Mesenteric fat pad (tissue), 1 donor: ENCODE data around the gene ACOT12. TPM values are rescaled to one million over a fixed set of nuclear protein-coding genes. Genes with fewer than 3 reads are reported as not detected.
"Not testable (repeated sequence)": the region's sequence is repeated elsewhere in the genome, so short reads cannot be mapped to it uniquely, and the experiment has no call there.

Source experiments
- DNase-seq: peaks from one replicate; pipeline ENCODE4 v3.0.0-alpha.2; 2020; ENCODE audit warnings: low spot score
- total RNA-seq: library from RNA; stranded (reverse); fragmentation: NEBNext Ultra II Directional; extraction: Animal tissue kit (Norgen Biotek cat#: 25700); gene quantifications from one replicate; pipeline ENCODE4 v1.2.1, GENCODE V29; 2021
- donor health status: DM: yes; HTN: yes; CAD: no.

Gene ACOT12
- total RNA-seq, 1 donor from 2014 or later, result not detected

GRCh38 chr5:81344736-81345135, 49.2 kb downstream of the ACOT12 start:
- no peak for DNase-seq

GRCh38 chr5:81338213-81338612, 55.7 kb downstream of the ACOT12 start:
- DNase-seq, result not testable (repeated sequence)

DNA sequence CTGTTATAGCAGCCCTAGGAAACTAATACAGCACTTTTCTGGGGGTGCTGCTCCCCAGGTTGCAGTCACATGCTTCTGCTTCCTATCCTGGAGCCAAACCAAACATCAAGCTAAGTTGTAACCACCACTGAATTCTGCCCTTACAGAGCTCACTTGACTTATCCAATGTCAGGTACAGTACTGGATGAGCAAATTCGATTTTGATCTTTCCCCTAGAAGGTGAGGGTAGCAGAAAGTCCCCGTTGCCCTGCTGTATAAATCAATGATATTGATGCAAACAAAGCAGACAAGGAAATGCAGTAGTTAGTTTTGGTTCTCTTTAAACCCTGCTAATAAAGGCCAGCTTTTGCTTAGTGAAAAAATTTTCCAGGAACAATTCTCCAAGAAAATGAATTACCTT, 56.1 kb downstream of the ACOT12 start:
- no peak for DNase-seq

GRCh38 chr5:81336556-81336955, 57.4 kb downstream of the ACOT12 start:
- no peak for DNase-seq

DNA sequence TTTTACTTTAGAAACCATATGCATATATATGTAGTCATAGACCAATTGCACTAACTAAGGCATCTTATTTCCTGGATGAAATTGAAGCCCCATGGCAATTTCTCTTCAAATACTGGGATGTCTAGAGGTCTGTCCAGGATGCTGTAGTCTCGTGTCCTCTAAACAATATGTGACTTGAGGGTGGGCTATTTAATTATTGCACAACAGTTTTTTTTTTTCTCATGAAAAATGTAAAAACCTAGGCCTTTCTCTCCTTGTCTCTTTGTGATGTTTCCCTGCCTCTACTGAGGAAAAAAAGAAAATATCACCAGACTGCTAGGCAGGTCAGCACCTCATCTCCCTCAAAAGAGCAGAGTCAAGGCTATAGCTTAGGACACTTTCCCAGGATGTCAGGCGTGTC, 58.0 kb downstream of the ACOT12 start:
- DNase-seq, result no peak

DNA sequence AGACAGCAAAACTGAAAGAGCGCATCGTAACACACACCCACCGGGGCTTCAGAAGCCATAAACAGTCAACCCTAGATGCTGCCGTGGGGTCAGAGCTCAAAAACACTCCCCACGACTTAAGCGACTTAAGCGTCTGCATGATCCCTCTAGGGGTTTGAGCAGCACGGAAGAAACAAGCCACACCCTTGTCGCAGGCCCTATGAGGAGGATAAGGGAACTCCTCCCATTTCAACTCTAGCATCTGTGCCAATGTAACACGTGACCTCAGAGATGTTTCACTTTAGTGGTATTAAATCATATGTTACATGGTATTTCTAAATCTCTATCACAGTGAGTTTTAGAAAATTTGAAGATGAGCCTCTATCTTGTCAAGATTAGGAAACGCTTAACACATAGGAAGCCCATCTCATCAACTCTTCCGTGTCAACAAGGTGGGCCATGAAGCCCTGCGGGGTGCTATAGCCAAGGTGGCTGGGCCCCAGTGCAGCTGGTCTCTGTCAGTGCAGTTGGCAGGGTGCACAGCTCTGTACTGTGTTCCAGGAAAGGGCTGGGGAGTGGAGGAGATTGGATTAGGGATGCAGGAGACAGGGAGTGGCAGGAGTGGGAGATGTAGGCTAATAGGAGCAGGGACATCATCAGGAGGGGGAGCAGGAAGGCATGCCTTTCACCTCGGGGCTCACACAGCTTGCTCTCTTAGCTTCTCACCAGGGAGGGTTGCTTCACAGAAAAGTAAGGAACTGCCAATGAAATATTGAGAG, 59.5 kb downstream of the ACOT12 start:
- no peak for DNase-seq

DNA sequence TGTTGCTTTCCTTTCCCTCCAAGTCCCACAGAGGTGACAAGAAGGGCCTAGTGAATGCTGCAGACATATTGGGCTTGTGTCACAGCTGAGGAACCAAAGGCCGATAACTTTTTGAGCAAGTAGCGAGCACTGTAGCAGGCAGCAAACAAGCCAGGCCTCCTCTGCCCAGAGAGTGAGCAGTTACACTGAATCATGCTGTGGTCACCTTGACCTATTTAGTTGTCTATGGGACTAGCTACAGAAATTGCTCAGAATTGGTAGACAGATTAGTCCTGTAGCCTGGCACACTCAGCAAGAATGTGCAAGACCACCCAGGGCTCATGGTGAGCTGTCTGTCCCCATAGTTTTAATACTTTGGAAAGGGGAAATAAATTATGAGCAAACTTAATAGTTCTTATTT, 67.4 kb downstream of the ACOT12 start:
- DNase-seq, result no peak

DNA sequence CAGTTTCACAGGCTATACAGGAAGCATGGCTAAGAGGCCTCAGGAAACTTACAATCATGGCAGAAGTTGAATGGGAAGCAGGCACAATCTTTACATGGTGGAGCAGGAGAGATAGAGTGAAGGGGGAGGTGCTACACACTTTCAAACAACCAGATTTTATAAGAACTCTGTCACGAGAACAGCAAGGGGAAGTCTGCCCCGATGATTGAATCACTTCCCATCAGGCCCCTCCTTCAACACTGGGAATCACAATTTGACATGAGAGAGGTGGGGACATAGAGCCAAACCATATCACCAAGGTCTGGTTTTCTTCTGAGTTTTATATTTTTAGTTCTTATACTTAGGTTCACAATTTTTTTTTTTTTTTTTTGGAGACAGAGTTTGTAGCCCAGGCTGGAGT, 76.4 kb downstream of the ACOT12 start:
- no peak for DNase-seq

DNA sequence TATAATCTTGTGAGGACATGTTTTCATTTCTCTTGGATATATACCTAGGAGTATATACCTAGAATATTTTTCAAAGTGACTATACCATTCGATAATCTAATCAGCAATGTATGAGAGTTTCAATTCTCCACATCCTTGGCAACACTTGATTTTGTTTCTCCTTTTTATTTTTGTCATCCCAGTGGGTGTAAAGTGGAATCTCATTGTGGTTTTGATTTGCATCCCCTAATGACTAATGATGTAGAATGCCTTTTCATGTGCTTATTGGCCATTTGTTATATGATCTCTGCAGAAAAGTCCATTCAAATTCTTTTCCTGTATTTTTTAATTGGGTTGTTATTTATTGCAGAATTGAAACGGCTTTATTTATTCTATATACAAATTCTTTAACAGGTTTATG, 77.4 kb downstream of the ACOT12 start:
- no peak for DNase-seq

- DNase-seq, result no peak
These were observed 78.1 kb downstream of the ACOT12 start for GRCh38 chr5:81315830-81316229.

DNA sequence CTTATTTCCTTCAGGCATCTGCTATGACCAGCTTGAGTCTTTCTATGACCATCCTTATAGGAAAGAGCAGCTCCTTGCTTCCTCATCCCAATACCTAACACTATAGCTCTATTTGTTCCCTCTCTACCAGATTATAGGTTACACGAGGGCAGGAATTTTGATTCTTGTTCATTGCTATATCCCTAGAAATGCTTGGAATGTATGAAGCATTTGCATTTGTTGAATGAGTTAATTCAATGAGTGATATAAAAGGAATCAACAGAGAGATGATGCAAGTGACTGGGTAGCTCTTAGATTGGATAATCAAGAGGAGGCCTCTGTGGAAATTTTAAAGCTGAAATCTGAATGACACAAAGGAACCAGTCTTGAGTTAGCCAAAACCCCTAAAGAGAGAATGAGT, 78.6 kb downstream of the ACOT12 start:
- no peak for DNase-seq

DNA sequence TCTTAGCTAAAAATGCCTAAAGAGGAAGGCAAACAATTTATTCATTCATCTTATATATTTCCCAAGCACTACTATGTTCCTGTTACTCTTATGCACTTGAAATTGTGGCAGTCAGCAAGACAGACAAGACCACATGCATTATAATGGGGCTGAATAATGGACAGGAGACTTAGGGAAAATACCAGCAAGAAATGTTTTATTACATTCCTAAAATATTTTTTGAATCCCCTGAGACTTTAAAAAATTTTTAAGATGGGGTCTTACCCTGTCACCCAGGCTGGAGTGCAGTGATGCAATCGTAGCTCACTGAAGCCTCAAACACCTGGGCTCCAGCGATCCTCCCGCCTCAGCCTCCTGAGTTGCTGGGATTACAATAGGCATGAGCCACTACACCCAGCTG, 79.4 kb downstream of the ACOT12 start:
- no peak for DNase-seq

DNA sequence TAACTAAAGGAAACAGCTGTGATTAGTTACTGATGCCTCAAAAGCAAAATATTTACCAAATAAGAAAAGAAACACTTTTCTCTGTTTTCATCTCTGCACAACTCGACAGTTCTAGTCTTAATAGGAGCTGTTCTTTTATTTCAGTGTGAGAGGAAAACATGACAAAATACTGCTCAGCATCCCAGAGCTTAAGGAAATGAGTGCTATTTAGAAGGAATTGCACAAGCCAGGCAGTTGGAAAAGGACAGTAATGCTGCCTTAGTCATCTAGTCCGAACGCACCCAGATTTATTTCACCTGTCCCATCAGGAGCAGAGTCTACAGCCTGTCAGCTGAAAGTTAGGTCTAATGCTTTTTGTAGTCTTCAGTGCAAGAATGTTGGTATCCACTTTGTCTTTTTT, 80.2 kb downstream of the ACOT12 start:
- DNase-seq, result no peak

- DNase-seq, result no peak
These were observed 80.7 kb downstream of the ACOT12 start for GRCh38 chr5:81313278-81313677.

- no peak for DNase-seq
These were observed 83.4 kb downstream of the ACOT12 start for GRCh38 chr5:81310402-81311063.

DNA sequence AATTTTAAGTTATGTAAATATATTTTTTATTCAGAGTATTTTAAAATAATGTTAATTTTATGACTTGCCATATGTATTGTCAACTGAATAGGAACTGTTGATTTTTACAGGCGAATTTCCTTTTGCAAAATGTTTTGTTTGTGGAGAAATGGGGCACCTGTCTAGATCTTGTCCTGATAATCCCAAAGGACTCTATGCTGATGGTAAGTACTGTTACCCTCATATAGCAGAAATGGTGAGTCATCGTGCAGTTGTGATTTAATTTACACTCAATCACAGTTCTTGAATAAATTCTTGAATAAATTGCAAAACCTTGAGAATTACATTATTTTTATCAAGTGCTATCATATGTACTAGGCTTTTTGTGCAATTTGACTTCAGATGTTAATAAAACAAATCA, 85.1 kb downstream of the ACOT12 start:
- DNase-seq, result no peak

GRCh38 chr5:81305785-81306184, 88.1 kb downstream of the ACOT12 start:
- no peak for DNase-seq

GRCh38 chr5:81303563-81303962, 90.4 kb downstream of the ACOT12 start:
- DNase-seq, result no peak

DNA sequence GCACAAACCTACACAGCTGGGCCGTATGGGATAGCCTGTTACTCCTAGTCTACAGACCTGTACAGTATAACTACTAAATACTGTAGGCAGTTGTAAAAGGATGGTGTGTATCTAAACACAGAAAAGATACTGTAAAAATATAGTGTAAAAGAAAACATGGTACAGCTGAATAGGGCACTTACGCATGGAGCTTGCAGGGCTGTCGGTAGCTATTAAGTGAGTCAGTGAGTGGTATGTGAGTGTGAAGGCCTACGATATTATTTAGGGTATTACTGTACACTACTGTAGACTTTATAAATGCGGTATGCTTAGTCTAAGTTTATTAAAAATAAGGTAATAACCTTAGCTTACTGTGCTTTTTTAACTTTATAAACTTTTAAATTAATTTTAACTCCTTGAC, 91.3 kb downstream of the ACOT12 start:
- DNase-seq, result no peak

DNA sequence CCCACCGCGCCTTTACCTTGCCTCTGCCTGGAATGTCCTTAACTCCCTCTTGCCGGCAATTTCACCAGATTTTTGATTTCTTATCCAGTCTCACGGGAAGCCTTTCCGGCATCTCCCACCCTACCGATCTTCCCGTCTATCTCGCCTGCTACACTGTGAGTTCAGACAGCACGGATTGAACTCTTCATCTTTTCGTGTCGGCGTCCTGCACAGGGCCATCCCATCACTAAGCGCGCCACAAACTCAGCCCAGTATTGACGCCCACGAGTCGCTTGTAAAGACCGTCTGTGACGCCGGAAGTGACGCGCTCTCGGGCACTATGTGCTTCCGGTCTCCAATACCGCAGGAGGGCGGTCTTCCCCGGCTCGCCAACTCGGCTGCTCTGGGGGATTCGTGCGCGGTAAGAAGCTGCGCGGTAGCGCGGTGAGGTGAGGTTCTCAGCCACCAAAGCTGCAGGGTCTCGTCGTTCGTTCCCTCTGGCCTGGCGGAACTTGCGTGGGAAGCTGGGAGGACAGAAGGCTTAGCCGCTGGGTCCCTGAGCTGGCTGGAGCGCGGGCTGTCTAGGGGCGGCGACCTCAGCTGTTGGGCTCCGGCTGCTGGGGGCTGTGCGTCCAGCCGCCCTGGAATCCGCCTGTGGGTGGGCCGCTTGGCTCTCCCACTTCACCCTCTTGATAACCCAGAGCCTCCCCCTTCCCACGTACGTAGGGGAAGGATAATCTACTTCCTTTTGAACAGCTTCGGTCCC, 92.5 kb downstream of the ACOT12 start, which contains the start of gene ZCCHC9:
TSS of gene ZCCHC9 (plus strand) at position 317 of the 745 bp plus-strand sequence. CDS start 3,171 bp downstream, outside the sequence.
- DNase-seq, result peak; percentile 98

- DNase-seq, result no peak
These were observed 93.0 kb downstream of the ACOT12 start for GRCh38 chr5:81300921-81301270.

DNA sequence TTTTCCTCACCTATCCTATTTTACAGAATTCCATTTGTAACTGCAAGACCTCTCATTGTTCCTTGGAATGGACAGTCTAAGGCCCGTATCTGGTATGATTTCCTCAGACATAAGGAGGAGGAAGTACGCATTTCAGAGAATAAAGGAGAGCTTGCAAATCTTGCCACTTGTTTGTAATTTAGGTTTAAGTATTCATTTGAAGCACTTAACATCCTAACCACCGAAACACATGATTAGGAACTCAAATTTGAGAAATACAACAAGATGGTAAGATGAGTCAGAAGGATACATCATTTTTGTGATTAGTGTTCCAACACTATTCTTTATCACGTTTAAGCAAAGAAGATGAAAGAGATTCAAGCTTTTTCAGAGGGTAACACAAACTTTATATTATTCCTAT, 96.4 kb downstream of the ACOT12 start:
- no peak for DNase-seq
